Activated CD4-positive, alpha-beta T cell treated with anti-CD3 and anti-CD28 coated beads, Interleukin-2, amount 10 ng/mL, durations not matched to agents 7 days and 5 days (primary cell): ENCODE measurements around the gene E2F3. TPM values are rescaled to one million over a fixed set of nuclear protein-coding genes. Genes with fewer than 3 reads are reported as not detected.

Experiments used
- CTCF ChIA-PET: fragments of 350-600 bp; sonication (Branson Sonifier 250); formaldehyde crosslinking; loops from one replicate; lab custom pipeline; 2021; ENCODE audit warnings: antibody characterized with exemption; lab: Charles Lee
- POLR2A ChIA-PET: fragments of 350-600 bp; sonication (Branson Sonifier 250); formaldehyde crosslinking; loops from one replicate; lab custom pipeline; 2021; ENCODE audit warnings: antibody characterized with exemption; lab: Charles Lee
- DNase-seq: peaks from one replicate; pipeline ENCODE4 v3.0.0-alpha.2; 2020
- H3K27ac Mint-ChIP-seq: one replicate; pipeline ENCODE4 v1.8.0; 2021; ENCODE audit warnings: mild to moderate bottlenecking, moderate library complexity, mixed read lengths
- H3K27me3 Mint-ChIP-seq: one replicate; pipeline ENCODE4 v1.8.0; 2021; ENCODE audit warnings: mixed read lengths
- H3K36me3 Mint-ChIP-seq: one replicate; pipeline ENCODE4 v1.8.0; 2021; ENCODE audit warnings: low read depth, mixed read lengths
- H3K4me1 Mint-ChIP-seq: one replicate; pipeline ENCODE4 v1.8.0; 2021; ENCODE audit warnings: mixed read lengths
- H3K4me3 Mint-ChIP-seq: one replicate; pipeline ENCODE4 v1.8.0; 2021; ENCODE audit warnings: mild to moderate bottlenecking, moderate library complexity, mixed read lengths
- H3K9me3 Mint-ChIP-seq: one replicate; pipeline ENCODE4 v1.8.0; 2021; ENCODE audit warnings: mixed read lengths
- total RNA-seq, 2 experiments: library from RNA; stranded (reverse); gene quantifications; one replicate each; pipeline ENCODE4 v1.2.3, GENCODE V29; 2021

Gene E2F3
- total RNA-seq, 2 experiments from 2014 or later, result 30.9 to 33.9 TPM

DNA sequence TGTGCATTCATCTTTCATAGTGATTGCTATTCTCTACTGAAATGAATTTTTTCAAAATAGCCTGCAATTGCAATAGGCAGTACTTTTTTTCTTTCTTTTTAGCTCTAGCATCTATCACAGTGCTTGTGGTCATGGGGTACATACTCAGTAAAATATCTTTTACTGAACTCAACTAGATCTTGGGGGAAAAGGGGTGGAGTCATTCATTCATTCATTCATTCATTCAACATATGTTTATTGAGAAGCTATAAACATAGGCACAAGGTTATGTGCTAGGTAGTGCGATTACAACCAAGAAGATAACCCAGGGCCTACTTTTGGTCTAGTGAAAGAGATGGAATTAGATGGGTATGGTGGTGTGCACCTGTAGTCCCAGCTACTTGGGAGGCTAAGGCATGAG lies 131.2 kb downstream of the E2F3 start:
- H3K27ac Mint-ChIP-seq, result no peak overlapping the region
- peaks cover 53% of the 10 kb centered on the region for H3K4me1 Mint-ChIP-seq
- DNase-seq, result no peak
- ChIA-PET POLR2A (interaction anchor here (0.7 kb wide), 1 partner anchor 212 kb away, joined by 3 read pairs; no protein-coding TSS in a partner anchor), CTCF (interaction anchor here (0.7 to 1.1 kb wide), 3 partner anchors 128 to 243 kb away, joined by 3 read pairs; no protein-coding TSS in a partner anchor)
- H3K9me3 Mint-ChIP-seq, result no peaks in the 10 kb centered on the region
- no peak overlapping the region for H3K4me3 Mint-ChIP-seq
- H3K27me3 Mint-ChIP-seq, result peaks cover 3% of the 10 kb centered on the region
- peaks cover 11% of the 10 kb centered on the region for H3K36me3 Mint-ChIP-seq

DNA sequence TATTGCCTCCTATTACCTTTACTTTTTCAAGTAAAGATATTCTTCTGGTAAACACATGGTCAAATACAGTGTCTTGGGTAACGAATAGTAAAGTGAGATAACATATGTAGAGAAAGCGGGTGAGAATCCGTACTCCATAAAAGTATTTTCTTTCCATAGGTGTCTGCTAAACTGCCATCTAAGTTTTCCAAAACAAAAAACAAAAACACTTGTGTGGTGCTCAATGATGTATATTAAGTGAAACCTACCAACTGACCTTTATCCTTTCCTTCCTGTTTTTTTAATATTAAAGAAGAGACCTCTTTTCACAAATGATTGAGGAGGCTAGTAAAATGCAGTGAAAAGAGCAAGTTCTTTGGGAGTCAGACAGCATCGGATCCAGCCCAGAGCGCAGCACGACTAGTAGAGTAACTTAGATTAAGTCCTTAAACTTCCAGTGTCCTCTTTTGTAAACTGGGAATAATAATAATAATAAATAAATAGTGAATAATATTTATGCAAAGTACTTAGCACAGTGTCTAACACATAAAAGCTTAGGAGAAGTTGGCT lies 132.1 kb downstream of the E2F3 start:
- Mint-ChIP-seq H3K36me3 (peaks cover 14% of the 10 kb centered on the region), H3K4me1 (peaks cover 51% of the 10 kb centered on the region), H3K9me3 (no peaks in the 10 kb centered on the region), H3K4me3 (peak overlapping the region; percentile 97), H3K27ac (peak overlapping the region; percentile 95), H3K27me3 (peaks cover 3% of the 10 kb centered on the region)
- POLR2A ChIA-PET, result interaction anchor here (0.6 to 1.4 kb wide), 2 partner anchors 156 to 214 kb away, joined by 4 to 6 read pairs; no protein-coding TSS in a partner anchor
- DNase-seq, result no peak
- CTCF ChIA-PET, result interaction anchor here (0.7 to 1.1 kb wide), 2 partner anchors 129 to 130 kb away, joined by 3 read pairs; no protein-coding TSS in a partner anchor

DNA sequence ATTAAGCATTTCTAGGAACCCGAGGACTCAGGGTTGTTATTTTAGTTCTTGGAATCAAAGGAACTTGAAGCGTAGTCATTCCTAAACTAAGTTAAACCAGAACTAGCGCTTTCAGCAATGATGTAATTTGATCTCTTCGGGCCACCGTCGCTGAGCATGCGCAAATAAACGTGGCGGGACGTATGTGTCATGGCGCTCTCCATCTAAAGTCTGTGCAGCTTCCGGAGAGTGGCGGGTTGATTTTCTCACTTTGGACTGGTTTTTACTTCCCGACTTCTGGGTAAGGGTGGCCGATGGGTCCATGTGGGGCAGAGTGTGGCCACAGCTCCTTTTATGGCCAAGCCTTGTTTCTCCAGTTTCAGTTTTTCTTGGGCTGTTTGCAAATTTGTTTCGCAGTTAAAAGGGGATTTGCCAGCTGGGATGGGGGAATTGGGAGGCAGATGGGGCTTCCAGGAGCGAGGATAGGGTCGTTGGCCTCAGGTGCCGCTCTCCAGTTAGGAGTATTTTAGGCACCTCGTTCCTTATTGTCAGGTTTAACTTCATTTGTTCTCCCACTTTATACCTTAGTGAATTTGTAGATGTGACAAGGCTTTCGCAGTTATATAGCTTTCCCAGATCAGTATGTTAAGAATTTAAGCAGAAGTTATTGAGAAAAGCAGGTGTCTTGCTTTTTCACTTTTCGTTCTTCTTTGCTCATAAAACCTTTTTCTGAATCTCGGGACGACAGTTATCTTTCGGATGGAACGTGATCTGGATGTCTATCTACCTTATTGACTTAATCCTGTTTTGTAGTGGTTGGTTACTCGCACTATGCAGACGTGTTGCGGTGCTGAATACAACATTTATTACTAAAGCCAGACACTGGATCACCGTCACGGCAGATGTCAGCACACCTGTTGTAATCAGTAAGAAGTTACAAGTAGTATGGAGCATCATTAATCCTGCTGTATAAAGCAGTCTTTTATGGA lies 132.9 kb downstream of the E2F3 start, which contains the start of gene CDKAL1:
TSS of gene CDKAL1 (plus strand) at position 163 of the 968 bp plus-strand sequence. CDS start 11,894 bp downstream, outside the sequence.
- peaks cover 18% of the 10 kb centered on the region for H3K36me3 Mint-ChIP-seq

DNA sequence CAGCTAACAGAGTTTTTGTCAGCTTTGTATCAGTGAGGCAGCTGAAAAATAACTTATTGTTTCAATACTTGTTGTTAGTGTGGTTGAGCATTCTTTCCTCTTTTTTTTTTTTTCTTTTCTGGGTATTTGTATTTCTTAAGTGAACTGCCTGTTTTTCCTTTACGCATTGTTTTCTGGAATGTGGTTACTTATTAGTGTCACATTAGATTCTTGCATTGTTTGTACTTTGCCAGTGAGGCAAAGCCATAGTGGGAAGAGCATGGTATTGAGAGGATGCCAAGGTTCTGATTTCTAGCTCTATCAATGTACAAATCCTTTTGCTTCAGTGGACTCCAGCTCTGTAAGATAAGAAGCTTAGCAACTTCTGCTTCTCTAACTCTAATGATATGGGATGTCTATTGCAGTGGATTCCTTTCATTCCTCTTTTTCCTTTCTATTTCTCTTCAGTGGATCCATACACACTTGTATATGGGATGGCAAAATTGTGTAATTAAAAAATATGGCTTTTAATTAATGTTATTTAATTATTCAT lies 136.5 kb downstream of the E2F3 start:
- Mint-ChIP-seq H3K27me3 (no peaks in the 10 kb centered on the region), H3K4me1 (peaks cover 65% of the 10 kb centered on the region), H3K27ac (no peak overlapping the region), H3K4me3 (no peak overlapping the region), H3K36me3 (peaks cover 26% of the 10 kb centered on the region), H3K9me3 (no peaks in the 10 kb centered on the region)
- POLR2A ChIA-PET, result interaction anchor here (0.6 kb wide), 2 partner anchors 135 to 137 kb away, joined by 3 to 4 read pairs; partner anchors contain the start of gene E2F3
- CTCF ChIA-PET, result interaction anchor here (0.6 to 2.1 kb wide), 5 partner anchors 12 to 1116 kb away, joined by 3 to 6 read pairs (median 4); no protein-coding TSS in a partner anchor
- DNase-seq, result no peak

More for the DNA sequence above, 132.9 kb downstream of the E2F3 start, which contains the start of gene CDKAL1:
- CTCF ChIA-PET, result interaction anchor here (0.8 kb wide), 1 partner anchor 1055 kb away, joined by 3 read pairs; no protein-coding TSS in a partner anchor
- POLR2A ChIA-PET, result interaction anchor here (0.6 to 1.4 kb wide), 2 partner anchors 215 to 1054 kb away, joined by 4 read pairs; no protein-coding TSS in a partner anchor
- Mint-ChIP-seq H3K27me3 (peaks cover 3% of the 10 kb centered on the region), H3K9me3 (no peaks in the 10 kb centered on the region), H3K4me1 (peaks cover 53% of the 10 kb centered on the region), H3K4me3 (peak within 1 kb of the TSS; percentile 97), H3K27ac (peak within 1 kb of the TSS; percentile 95)
- peak; percentile 93 for DNase-seq

DNA sequence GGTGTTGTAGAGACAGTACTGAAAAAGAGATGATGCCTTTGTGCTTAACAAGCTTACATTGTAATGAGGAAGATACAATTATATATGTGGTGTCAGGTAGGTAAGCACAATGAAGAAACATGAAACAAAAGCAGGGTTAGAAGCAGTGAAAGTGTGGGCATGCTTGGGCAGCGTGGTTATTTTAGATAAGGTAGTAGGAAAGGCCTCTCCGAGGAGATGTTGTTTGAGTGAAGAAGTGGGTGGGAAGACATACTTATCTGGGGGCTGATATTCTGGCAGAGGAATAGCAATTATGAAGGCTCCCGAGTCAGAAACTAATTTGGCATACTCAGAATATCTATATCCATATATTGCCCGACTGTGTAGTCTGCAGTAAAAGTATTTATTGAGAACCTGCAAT lies 137.2 kb downstream of the E2F3 start:
- H3K27ac Mint-ChIP-seq, result no peak overlapping the region
- H3K36me3 Mint-ChIP-seq, result peaks cover 29% of the 10 kb centered on the region
- POLR2A ChIA-PET, result no interaction called here
- H3K27me3 Mint-ChIP-seq, result no peaks in the 10 kb centered on the region
- no peaks in the 10 kb centered on the region for H3K9me3 Mint-ChIP-seq
- H3K4me3 Mint-ChIP-seq, result no peak overlapping the region
- no peak for DNase-seq
- peaks cover 65% of the 10 kb centered on the region for H3K4me1 Mint-ChIP-seq
- CTCF ChIA-PET, result interaction anchor here (1.1 kb wide), 1 partner anchor 12 kb away, joined by 4 read pairs; no protein-coding TSS in a partner anchor

DNA sequence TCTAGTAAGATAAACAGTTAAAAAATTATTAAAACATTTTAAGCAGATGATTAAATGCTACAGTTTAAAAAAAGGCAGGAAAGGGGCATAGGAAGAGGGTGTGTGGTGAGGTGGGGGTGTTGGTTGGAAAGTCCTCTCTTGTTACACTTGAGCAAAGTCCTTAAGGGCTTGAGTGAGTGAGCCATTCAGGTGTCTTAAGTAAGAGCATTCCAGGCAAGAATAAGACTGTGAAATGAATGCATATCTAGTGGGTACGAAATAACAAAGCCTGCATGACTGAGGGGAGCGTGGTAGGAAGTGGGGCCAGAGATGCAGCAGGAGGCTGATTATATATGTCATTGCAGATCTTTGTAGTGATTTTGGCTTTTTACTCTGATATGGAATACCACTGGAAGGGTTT lies 137.7 kb downstream of the E2F3 start:
- Mint-ChIP-seq H3K36me3 (peaks cover 31% of the 10 kb centered on the region), H3K27ac (no peak overlapping the region), H3K4me1 (peaks cover 64% of the 10 kb centered on the region), H3K27me3 (no peaks in the 10 kb centered on the region), H3K4me3 (no peak overlapping the region), H3K9me3 (no peaks in the 10 kb centered on the region)
- POLR2A ChIA-PET, result no interaction called here
- no peak for DNase-seq
- CTCF ChIA-PET, result no interaction called here

DNA sequence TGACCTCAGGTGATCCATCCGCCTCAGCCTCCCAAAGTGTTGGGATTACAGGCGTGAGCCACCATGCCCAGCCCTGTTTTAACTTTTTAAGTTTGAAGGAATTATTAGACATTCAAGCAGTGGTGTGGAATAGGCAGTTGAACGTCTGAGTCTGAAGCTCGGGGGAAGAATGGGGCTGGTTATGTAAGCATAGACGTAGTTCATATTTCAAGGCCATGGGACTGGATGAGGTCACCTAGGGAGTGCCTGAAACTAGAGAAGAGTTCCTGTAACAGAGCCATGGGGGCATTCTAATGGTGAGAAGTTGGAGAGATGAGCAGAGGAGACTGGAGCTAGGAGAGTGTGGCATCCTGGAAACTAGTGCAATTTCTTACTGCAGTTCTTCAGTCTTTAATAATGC lies 139.0 kb downstream of the E2F3 start:
- Mint-ChIP-seq H3K4me3 (no peak overlapping the region), H3K27me3 (no peaks in the 10 kb centered on the region), H3K4me1 (peaks cover 60% of the 10 kb centered on the region), H3K9me3 (no peaks in the 10 kb centered on the region), H3K27ac (peak overlapping the region; percentile 51), H3K36me3 (peaks cover 37% of the 10 kb centered on the region)
- ChIA-PET POLR2A (no interaction called here), CTCF (no interaction called here)
- no peak for DNase-seq

DNA sequence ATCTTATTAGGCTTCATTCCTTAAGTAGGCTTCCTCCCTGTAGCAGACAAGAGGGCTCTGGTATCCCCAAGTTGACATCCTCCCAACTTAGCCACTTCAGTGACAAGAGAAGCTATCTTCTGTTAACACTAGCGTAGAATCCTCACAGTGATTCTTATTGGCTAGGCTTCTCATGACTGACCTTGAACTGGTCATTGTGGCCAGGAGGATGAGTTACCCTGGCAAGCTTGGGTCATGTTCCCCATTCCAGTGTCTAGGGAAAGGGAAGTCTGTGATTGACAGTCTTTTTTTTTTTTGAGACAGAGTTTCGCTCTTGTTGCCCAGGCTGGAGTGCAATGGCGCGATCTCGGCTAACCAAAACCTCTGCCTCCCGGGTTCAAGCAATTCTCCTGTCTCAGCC lies 139.7 kb downstream of the E2F3 start:
- no peak for DNase-seq
- H3K27ac Mint-ChIP-seq, result no peak overlapping the region
- no peaks in the 10 kb centered on the region for H3K9me3 Mint-ChIP-seq
- no peaks in the 10 kb centered on the region for H3K27me3 Mint-ChIP-seq
- ChIA-PET POLR2A (no interaction called here), CTCF (interaction anchor here (1.1 kb wide), 1 partner anchor 15 kb away, joined by 3 read pairs; no protein-coding TSS in a partner anchor)
- H3K4me3 Mint-ChIP-seq, result no peak overlapping the region
- peaks cover 59% of the 10 kb centered on the region for H3K4me1 Mint-ChIP-seq
- H3K36me3 Mint-ChIP-seq, result peaks cover 40% of the 10 kb centered on the region

DNA sequence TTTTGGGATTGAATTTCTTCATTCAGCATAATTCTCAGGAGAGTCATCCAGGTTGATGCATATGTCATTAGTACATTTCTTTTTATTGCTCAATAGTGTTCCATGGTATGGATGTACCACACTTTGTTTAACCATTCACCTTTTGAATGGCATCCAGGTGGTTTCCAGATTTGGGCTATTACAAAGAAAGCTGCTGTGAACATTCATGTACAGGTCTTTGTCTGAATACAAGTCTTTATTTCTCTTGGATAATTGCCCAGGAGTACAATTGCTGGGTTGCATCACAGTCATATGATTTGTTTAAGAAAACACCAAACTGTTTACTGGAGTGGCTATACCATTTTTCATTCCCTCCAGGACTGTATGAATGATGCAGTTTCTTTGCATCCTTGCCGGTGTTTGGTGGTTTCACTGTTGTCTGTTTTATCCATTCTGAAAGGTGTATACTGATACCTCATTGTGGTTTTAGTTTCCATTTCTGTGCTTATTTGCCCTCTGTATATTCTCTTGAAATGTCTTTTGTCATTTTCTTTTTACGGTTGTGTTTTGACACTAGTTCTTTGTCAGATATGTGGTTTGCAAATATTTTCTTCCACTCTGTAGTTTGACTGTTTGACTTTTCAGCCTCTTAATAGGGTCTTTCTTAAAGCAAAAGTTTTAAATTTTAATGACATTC lies 141.4 kb downstream of the E2F3 start:
- peak overlapping the region; percentile 77 for H3K27ac Mint-ChIP-seq
- peak overlapping the region; percentile 8 for H3K4me3 Mint-ChIP-seq
- peak; percentile 48 for DNase-seq
- peaks cover 43% of the 10 kb centered on the region for H3K36me3 Mint-ChIP-seq
- ChIA-PET POLR2A (no interaction called here), CTCF (no interaction called here)
- H3K27me3 Mint-ChIP-seq, result no peaks in the 10 kb centered on the region
- no peaks in the 10 kb centered on the region for H3K9me3 Mint-ChIP-seq
- peaks cover 50% of the 10 kb centered on the region for H3K4me1 Mint-ChIP-seq
